NCI-H748 treated with DMSO at 0.1 percent for 48 hours (cell line): ENCODE results near the gene GRIN3A.

Experiments used
- DNase-seq: peaks from one replicate; lab custom pipeline; 2025; lab: John Stamatoyannopoulos, UW

The GRIN3A gene

GRCh38 chr9:101705135-101705661, 33.2 kb downstream of the GRIN3A start:
- no peak for DNase-seq

- no peak for DNase-seq
Measured at GRCh38 chr9:101702257-101702656, 36.2 kb downstream of the GRIN3A start.

- no peak for DNase-seq
Measured at GRCh38 chr9:101693546-101694336, 44.7 kb downstream of the GRIN3A start.

- DNase-seq: no peak
Measured at GRCh38 chr9:101691657-101692056, 46.8 kb downstream of the GRIN3A start.

- no peak for DNase-seq
Measured at GRCh38 chr9:101689039-101689438, 49.4 kb downstream of the GRIN3A start.

- no peak for DNase-seq
Measured at GRCh38 chr9:101684665-101685064, 53.8 kb downstream of the GRIN3A start.

- no peak for DNase-seq
Measured at GRCh38 chr9:101683236-101683635, 55.2 kb downstream of the GRIN3A start.

GRCh38 chr9:101677861-101678260, 60.6 kb downstream of the GRIN3A start:
- DNase-seq: no peak

GRCh38 chr9:101675341-101675740, 63.1 kb downstream of the GRIN3A start:
- DNase-seq: no peak

GRCh38 chr9:101674165-101674564, 64.3 kb downstream of the GRIN3A start:
- no peak for DNase-seq

GRCh38 chr9:101673642-101674041, 64.8 kb downstream of the GRIN3A start:
- DNase-seq: no peak

- DNase-seq: no peak
Measured at GRCh38 chr9:101671567-101671966, 66.9 kb downstream of the GRIN3A start.

- DNase-seq: no peak
Measured at GRCh38 chr9:101668421-101668820, 70.0 kb downstream of the GRIN3A start.

GRCh38 chr9:101664453-101664852, 74.0 kb downstream of the GRIN3A start:
- no peak for DNase-seq

- DNase-seq: no peak
Measured at GRCh38 chr9:101652601-101653175, 85.8 kb downstream of the GRIN3A start.

- no peak for DNase-seq
Measured at GRCh38 chr9:101650142-101650541, 88.3 kb downstream of the GRIN3A start.

- DNase-seq: no peak
Measured at GRCh38 chr9:101648493-101648892, 90.0 kb downstream of the GRIN3A start.

- no peak for DNase-seq
Measured at GRCh38 chr9:101639785-101640665, 98.4 kb downstream of the GRIN3A start.

- DNase-seq: no peak
Measured at GRCh38 chr9:101639311-101639710, 99.1 kb downstream of the GRIN3A start.

GRCh38 chr9:101636247-101636646, 102.2 kb downstream of the GRIN3A start:
- DNase-seq: no peak

- DNase-seq: no peak
Measured at GRCh38 chr9:101635473-101635872, 103.0 kb downstream of the GRIN3A start.

- DNase-seq: no peak
Measured at GRCh38 chr9:101634741-101635409, 103.6 kb downstream of the GRIN3A start.
